Endothelial cell of umbilical vein (primary cell): ENCODE measurements around the gene OLIG1. TPM values are rescaled to one million over a fixed set of nuclear protein-coding genes. Genes with fewer than 3 reads are reported as not detected.

Experiments
- BruUV-seq: library from RNA; stranded (reverse); fragments of 400-500 nt; replicated peaks from 2 replicates; lab custom pipeline; 2021; lab: Mats Ljungman, UMichigan
- CTCF ChIA-PET: fragments of 300-600, 350-600 bp; sonication (Branson Sonifier 250); formaldehyde crosslinking; loops from one replicate; lab custom pipeline; 2021; ENCODE audit warnings: antibody characterized with exemption, inconsistent platforms; lab: Charles Lee
- POLR2A ChIA-PET: fragments of 300-600, 350-600 bp; sonication (Branson Sonifier 250); formaldehyde crosslinking; loops from one replicate; lab custom pipeline; 2021; ENCODE audit warnings: antibody characterized with exemption, inconsistent platforms; lab: Charles Lee
- DNase-seq: peaks from one replicate; pipeline ENCODE4 v3.0.0-alpha.2; 2011; ENCODE audit warnings: low read depth, low spot score
- FAIRE-seq: peaks from 2 replicates; lab custom pipeline; 2011; peaks lifted over from hg19 to GRCh38; lab: Jason Lieb, UNC
- H2AFZ ChIP-seq: 2 replicates; pipeline ENCODE4 v1.6.0; 2012; ENCODE audit warnings: low read depth, low read length, control low read depth, inconsistent platforms
- H3K27ac ChIP-seq: 2 replicates; pipeline ENCODE4 v1.5.1; 2011; ENCODE audit warnings: low read depth, mild to moderate bottlenecking, control low read depth, low read length, moderate library complexity; ENCODE audit not compliant: insufficient read depth
- H3K27me3 ChIP-seq, 2 experiments: 2 replicates each; pipeline versions ENCODE4 v1.6.0 to v1.6.1; 2011; ENCODE audit warnings: low read length in 2 of 2, mixed read lengths in 1 of 2; ENCODE audit not compliant: control insufficient read depth in 2 of 2, insufficient read depth in 2 of 2
- H3K36me3 ChIP-seq, 2 experiments: 2 replicates in 1 of 2; 3 replicates in 1 of 2; pipeline ENCODE4 v1.5.1; 2011; ENCODE audit warnings: low read length in 2 of 2, mild to moderate bottlenecking in 1 of 2, moderate library complexity in 1 of 2; ENCODE audit not compliant: control insufficient read depth in 2 of 2, insufficient read depth in 2 of 2; ENCODE audit errors: extremely low read depth in 1 of 2
- H3K4me1 ChIP-seq: 3 replicates; pipeline ENCODE4 v1.5.1; 2011; ENCODE audit warnings: mild to moderate bottlenecking, low read length; ENCODE audit not compliant: control insufficient read depth, insufficient read depth; ENCODE audit errors: extremely low read depth
- H3K4me2 ChIP-seq: 2 replicates; pipeline ENCODE4 v1.6.1; 2011; ENCODE audit warnings: low read length, control low read depth, mixed read lengths; ENCODE audit not compliant: insufficient read depth
- H3K4me3 ChIP-seq, 3 experiments: fragments of 200-600 bp in 1 of 3; sonication (generic), shearing (Covaris generic) in 1 of 3; replicated peaks in 1 of 3; 2 replicates each; pipeline ENCODE4 v1.5.1; 2011 to 2016; ENCODE audit warnings: control low read depth in 3 of 3, low read length in 3 of 3, mild to moderate bottlenecking in 2 of 3, inconsistent platforms in 1 of 3, low read depth in 1 of 3, moderate library complexity in 1 of 3; ENCODE audit not compliant: insufficient read depth in 1 of 3
- H3K79me2 ChIP-seq: 2 replicates; pipeline ENCODE4 v1.6.0; 2012; ENCODE audit warnings: low read length, inconsistent platforms; ENCODE audit not compliant: control insufficient read depth, insufficient read depth
- H3K9ac ChIP-seq: replicated peaks from 2 replicates; pipeline ENCODE3; 2011; ENCODE audit warnings: low read length, control low read depth; ENCODE audit not compliant: insufficient read depth; ENCODE audit errors: extremely low read depth
- H3K9me1 ChIP-seq: replicated peaks from 3 replicates; pipeline ENCODE4 v1.6.0; 2011; ENCODE audit warnings: mild to moderate bottlenecking, low read length; ENCODE audit not compliant: control insufficient read depth, insufficient read depth; ENCODE audit errors: extremely low read depth
- H3K9me3 ChIP-seq: replicated peaks from 2 replicates; pipeline ENCODE4 v1.5.1; 2012; ENCODE audit warnings: low read length, inconsistent platforms; ENCODE audit not compliant: control insufficient read depth, insufficient read depth
- H4K20me1 ChIP-seq: replicated peaks from 2 replicates; pipeline ENCODE3; 2011; ENCODE audit warnings: mild to moderate bottlenecking, low read length; ENCODE audit not compliant: control insufficient read depth, insufficient read depth; ENCODE audit errors: extremely low read depth
- CTCF ChIP-seq, 2 donors: IDR thresholded peaks; 1 replicate in 1 of 2; 2 replicates in 1 of 2; pipeline ENCODE4 v1.5.1; 2011; ENCODE audit warnings: low read length in 2 of 2, mild to moderate bottlenecking in 2 of 2, moderate library complexity in 2 of 2, control low read depth in 1 of 2, inconsistent platforms in 1 of 2, low read depth in 1 of 2; ENCODE audit not compliant: insufficient read depth in 1 of 2; ENCODE audit errors: extremely low read depth in 1 of 2
- EZH2 ChIP-seq: IDR thresholded peaks from 2 replicates; pipeline ENCODE4 v1.6.1; 2012; ENCODE audit warnings: borderline replicate concordance, low read depth, mild to moderate bottlenecking, moderate library complexity, low read length, inconsistent platforms; ENCODE audit not compliant: severe bottlenecking
- FOS ChIP-seq: IDR thresholded peaks from 2 replicates; pipeline ENCODE4 v1.6.1; 2011; ENCODE audit warnings: mild to moderate bottlenecking, low read length, moderate library complexity, borderline replicate concordance; ENCODE audit not compliant: insufficient read depth
- GATA2 ChIP-seq: IDR thresholded peaks from 2 replicates; pipeline ENCODE4 v1.7.0; 2011; ENCODE audit warnings: low read depth, mild to moderate bottlenecking, moderate library complexity, mixed read lengths, low read length; ENCODE audit not compliant: insufficient read length, insufficient read depth
- JUN ChIP-seq: IDR thresholded peaks from 2 replicates; pipeline ENCODE4 v1.6.1; 2011; ENCODE audit warnings: borderline replicate concordance, low read depth; ENCODE audit not compliant: insufficient read length, insufficient read depth
- MAX ChIP-seq: IDR thresholded peaks from 2 replicates; pipeline ENCODE4 v1.6.1; 2011; ENCODE audit not compliant: insufficient read depth, insufficient read length
- MYC ChIP-seq: IDR thresholded peaks from one replicate; pipeline ENCODE4 v1.6.1; 2011; ENCODE audit warnings: mild to moderate bottlenecking, low read depth, low read length
- POLR2A ChIP-seq: IDR thresholded peaks from 2 replicates; pipeline ENCODE4 v1.6.1; 2012; ENCODE audit warnings: low read depth, mild to moderate bottlenecking, control low read depth, low read length
- POLR2AphosphoS5 ChIP-seq: IDR thresholded peaks from 2 replicates; pipeline ENCODE4 v1.6.1; 2012; ENCODE audit warnings: low read depth, mild to moderate bottlenecking, control low read depth, low read length, moderate library complexity; ENCODE audit not compliant: insufficient read depth
- dilution Hi-C: fragments of 300-500 bp; cut with MboI; formaldehyde crosslinking; loops from one replicate; pipeline ENCODE4 v1.15.0; 2019; ENCODE audit warnings: low sequenced_read_pairs; ENCODE audit not compliant: extremely low pct_ligation_motif_present
- intact Hi-C: fragments of 100-400 bp; cut with micrococcal nuclease; formaldehyde crosslinking; loops from one replicate; pipeline ENCODE4 v1.10.0; 2022
- polyA plus RNA-seq, 4 experiments: library from polyadenylated mRNA; depleted of rRNA in 3 of 4; stranded (reverse) in 3 of 4; unstranded in 1 of 4; fragments of >200 nt; gene quantifications; 2 replicates each; pipeline versions ENCODE4 v1.2.1 to v1.2.3, GENCODE V29; 2011 to 2012; ENCODE audit warnings: missing spikeins in 1 of 4
- total RNA-seq: library from RNA; stranded (reverse); gene quantifications from 2 replicates; pipeline ENCODE4 v1.2.3, GENCODE V29; 2021

Gene OLIG1
- total and polyA plus RNA-seq, 2 donors (not counting 3 experiments of a cell fraction or from before 2014, with no cell fraction given), result not detected

GRCh38 chr21:33111577-33111976 lies 41.6 kb downstream of the OLIG1 start:
- dilution Hi-C loops, result no loop called here
- peaks cover 43 to 62% of the 10 kb centered on the region in 2 experiments for H3K27me3 ChIP-seq

More at GRCh38 chr21:33111577-33111976, 41.6 kb downstream of the OLIG1 start:
- no peaks in the 10 kb centered on the region for H4K20me1 ChIP-seq
- H3K9ac ChIP-seq, result no peak overlapping the region
- H3K4me1 ChIP-seq, result no peaks in the 10 kb centered on the region
- no peaks in the 10 kb centered on the region for H3K36me3 ChIP-seq
- H3K9me1 ChIP-seq, result no peaks in the 10 kb centered on the region
- BruUV-seq, result no TSS peak
- no peak overlapping the region for H3K4me2 ChIP-seq
- no peaks in the 10 kb centered on the region for H3K79me2 ChIP-seq
- no peak overlapping the region for H2AFZ ChIP-seq
- no peaks in the 10 kb centered on the region for H3K9me3 ChIP-seq
- DNase-seq (no peak), FAIRE-seq (no peak)
- TF ChIP-seq GATA2 (no peak), CTCF (IDR thresholded peaks at IDR 0.05; ENCODE audit: extremely low read depth in 1 of 2, insufficient read depth in 1 of 2, low read depth in 1 of 2, low read length in 2 of 2) (no peak), MYC (no peak), FOS (no peak), POLR2A (no peak), JUN (no peak), POLR2AphosphoS5 (no peak), EZH2 (no peak), MAX (no peak)
- intact Hi-C loops, result no loop called here
- ChIA-PET POLR2A (no interaction called here), CTCF (interaction anchor here (2.1 kb wide), 1 partner anchor 118 kb away, joined by 6 read pairs; no protein-coding TSS in a partner anchor)
- no peak overlapping the region for H3K4me3 ChIP-seq
- no peak overlapping the region for H3K27ac ChIP-seq
